Osteocyte (in vitro differentiated cells): ENCODE data around the gene FAM83G. TPM values are rescaled to one million over a fixed set of nuclear protein-coding genes. Genes with fewer than 3 reads are reported as not detected.

Experiments
- DNase-seq: peaks from one replicate; pipeline ENCODE4 v3.0.0; 2021; ENCODE audit warnings: mixed read lengths; ENCODE audit not compliant: unreplicated experiment; ENCODE audit errors: extremely low spot score
- H3K27ac Mint-ChIP-seq: one replicate; pipeline ENCODE4 v1.8.0; 2021; ENCODE audit warnings: mild to moderate bottlenecking, mixed read lengths; ENCODE audit not compliant: unreplicated experiment
- H3K27me3 Mint-ChIP-seq: one replicate; pipeline ENCODE4 v1.8.0; 2021; ENCODE audit warnings: mixed read lengths; ENCODE audit not compliant: unreplicated experiment
- H3K36me3 Mint-ChIP-seq: one replicate; pipeline ENCODE4 v1.8.0; 2021; ENCODE audit warnings: mixed read lengths; ENCODE audit not compliant: unreplicated experiment
- H3K4me1 Mint-ChIP-seq: one replicate; pipeline ENCODE4 v1.8.0; 2021; ENCODE audit warnings: mixed read lengths; ENCODE audit not compliant: unreplicated experiment
- H3K4me3 Mint-ChIP-seq: one replicate; pipeline ENCODE4 v1.8.0; 2021; ENCODE audit warnings: mild to moderate bottlenecking, moderate library complexity, mixed read lengths; ENCODE audit not compliant: unreplicated experiment
- H3K9me3 Mint-ChIP-seq: one replicate; pipeline ENCODE4 v1.8.0; 2021; ENCODE audit warnings: mixed read lengths; ENCODE audit not compliant: unreplicated experiment
- CTCF ChIP-seq: fragments of 200-600 bp; sonication (generic); IDR thresholded peaks from 2 replicates; pipeline ENCODE4 v1.5.0; 2021; ENCODE audit warnings: antibody characterized with exemption, mild to moderate bottlenecking, moderate library complexity
- total RNA-seq: library from RNA; stranded (reverse); gene quantifications from 2 replicates; pipeline ENCODE4 v1.2.1, GENCODE V29; 2021

The FAM83G gene
- total RNA-seq, 1 donor from 2014 or later, result 4.1 TPM

DNA sequence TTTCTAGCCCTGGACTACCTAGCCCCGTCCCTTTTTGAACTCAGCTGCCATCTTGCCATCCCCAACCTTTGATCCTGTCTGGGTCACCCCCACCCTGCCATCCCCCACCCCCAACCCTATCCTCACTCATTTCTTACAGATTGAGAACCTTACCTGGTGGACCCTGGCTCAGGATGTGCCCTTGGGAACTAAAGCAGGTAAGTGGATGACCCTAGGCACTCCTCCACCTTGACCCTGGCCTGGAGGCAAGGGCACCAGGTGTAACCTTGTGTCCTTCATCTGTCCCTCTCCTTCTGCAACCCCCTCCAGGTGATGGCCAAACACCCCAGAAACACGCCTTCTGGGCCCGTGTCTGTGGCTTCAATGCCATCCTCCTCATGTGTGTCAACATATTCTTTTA lies 15.5 kb upstream of the FAM83G start:
- Mint-ChIP-seq H3K27me3 (no peaks in the 10 kb centered on the region), H3K9me3 (no peaks in the 10 kb centered on the region), H3K36me3 (no peaks in the 10 kb centered on the region), H3K4me3 (no peak overlapping the region), H3K27ac (no peak overlapping the region), H3K4me1 (peaks cover 1% of the 10 kb centered on the region)
- TF ChIP-seq CTCF, result no peak
- no peak for DNase-seq

DNA sequence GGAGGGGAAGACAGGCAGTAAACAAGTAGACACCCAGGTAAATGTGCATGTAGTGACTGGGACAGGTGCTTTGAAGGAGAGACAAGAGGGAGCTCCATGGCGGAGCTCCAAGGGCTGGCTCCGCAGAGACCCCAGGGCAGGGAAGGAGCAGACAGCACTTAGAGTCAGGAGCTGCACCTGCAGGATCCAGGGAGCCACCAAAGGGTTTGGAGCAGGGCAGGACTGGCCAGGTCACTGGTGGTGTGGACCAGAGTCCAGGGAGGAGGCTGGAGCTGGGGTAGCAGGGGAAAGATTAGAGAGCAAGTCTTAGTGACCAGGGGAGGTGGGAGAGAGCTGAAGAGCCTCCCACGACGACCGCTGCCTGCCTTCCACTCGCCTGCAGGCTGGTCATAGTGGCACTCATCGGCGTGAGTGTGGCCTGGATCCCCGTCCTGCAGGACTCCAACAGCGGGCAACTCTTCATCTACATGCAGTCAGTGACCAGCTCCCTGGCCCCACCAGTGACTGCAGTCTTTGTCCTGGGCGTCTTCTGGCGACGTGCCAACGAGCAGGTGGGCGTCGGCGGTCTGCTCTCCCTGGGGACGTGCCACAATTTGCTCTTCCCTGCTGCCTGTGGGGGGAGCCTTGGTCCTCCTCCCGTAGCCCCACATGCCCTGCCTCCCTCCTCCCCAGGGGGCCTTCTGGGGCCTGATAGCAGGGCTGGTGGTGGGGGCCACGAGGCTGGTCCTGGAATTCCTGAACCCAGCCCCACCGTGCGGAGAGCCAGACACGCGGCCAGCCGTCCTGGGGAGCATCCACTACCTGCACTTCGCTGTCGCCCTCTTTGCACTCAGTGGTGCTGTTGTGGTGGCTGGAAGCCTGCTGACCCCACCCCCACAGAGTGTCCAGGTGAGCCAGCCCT lies 14.7 kb upstream of the FAM83G start:
- no peak for TF ChIP-seq CTCF
- no peaks in the 10 kb centered on the region for H3K27me3 Mint-ChIP-seq
- H3K9me3 Mint-ChIP-seq, result no peaks in the 10 kb centered on the region
- no peak for DNase-seq
- H3K27ac Mint-ChIP-seq, result no peak overlapping the region
- peaks cover 1% of the 10 kb centered on the region for H3K4me1 Mint-ChIP-seq
- H3K4me3 Mint-ChIP-seq, result no peak overlapping the region
- no peaks in the 10 kb centered on the region for H3K36me3 Mint-ChIP-seq

DNA sequence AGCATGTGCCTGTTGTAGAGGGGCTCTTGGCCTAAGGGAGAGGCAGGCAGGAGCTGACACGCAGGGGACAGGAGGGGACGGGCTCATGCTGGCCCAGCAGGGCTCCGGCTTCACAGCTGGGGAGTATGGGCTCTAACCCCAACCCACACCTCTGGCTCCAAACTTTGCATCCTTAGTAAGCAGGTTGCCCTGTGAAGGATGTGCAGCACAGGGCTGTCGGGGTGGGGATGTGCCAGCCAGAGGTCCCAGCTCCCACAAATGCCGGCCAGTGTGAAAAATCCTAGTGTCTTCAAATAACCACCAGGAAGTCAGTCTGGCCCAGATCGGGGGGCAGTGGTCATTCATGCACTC lies 14.0 kb upstream of the FAM83G start:
- Mint-ChIP-seq H3K9me3 (no peaks in the 10 kb centered on the region), H3K4me1 (peaks cover 1% of the 10 kb centered on the region), H3K27me3 (no peaks in the 10 kb centered on the region), H3K36me3 (no peaks in the 10 kb centered on the region), H3K4me3 (no peak overlapping the region), H3K27ac (no peak overlapping the region)
- no peak for DNase-seq
- no peak for TF ChIP-seq CTCF

- H3K4me1 Mint-ChIP-seq, result peaks cover 1% of the 10 kb centered on the region
- no peak overlapping the region for H3K4me3 Mint-ChIP-seq
- no peaks in the 10 kb centered on the region for H3K9me3 Mint-ChIP-seq
- no peaks in the 10 kb centered on the region for H3K27me3 Mint-ChIP-seq
- H3K36me3 Mint-ChIP-seq, result no peaks in the 10 kb centered on the region
- no peak for DNase-seq
- no peak overlapping the region for H3K27ac Mint-ChIP-seq
- TF ChIP-seq CTCF, result no peak
Observed at GRCh38 chr17:19017804-19018599, 13.4 kb upstream of the FAM83G start.

DNA sequence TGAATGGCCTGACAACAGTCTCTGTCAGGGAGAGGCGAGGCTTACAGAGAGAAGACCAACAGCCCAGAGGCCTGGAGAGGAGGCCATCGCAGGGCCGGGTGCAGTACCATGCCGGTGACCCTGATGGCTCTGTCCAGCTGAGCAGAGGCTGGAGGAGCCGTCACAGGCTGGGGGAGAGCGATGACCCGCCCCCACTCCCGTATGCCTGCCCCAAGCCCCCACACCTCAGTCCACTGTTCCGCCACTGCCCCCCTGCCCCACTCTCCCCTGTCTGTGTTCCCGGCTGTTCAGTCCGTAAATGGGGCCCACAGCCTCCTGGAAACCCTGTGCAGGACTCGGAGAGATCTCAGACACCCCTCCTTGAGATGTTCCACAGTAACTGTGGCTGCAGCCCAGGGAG lies 12.8 kb upstream of the FAM83G start:
- Mint-ChIP-seq H3K36me3 (no peaks in the 10 kb centered on the region), H3K27ac (no peak overlapping the region), H3K27me3 (no peaks in the 10 kb centered on the region)

More for the DNA sequence above, 12.8 kb upstream of the FAM83G start:
- TF ChIP-seq CTCF, result no peak
- Mint-ChIP-seq H3K4me3 (no peak overlapping the region), H3K4me1 (peaks cover 1% of the 10 kb centered on the region), H3K9me3 (no peaks in the 10 kb centered on the region)
- no peak for DNase-seq
